CD4-positive, alpha-beta T cell (primary cell): Measurements from ENCODE around the gene HAPLN1. TPM values are rescaled to one million over a fixed set of nuclear protein-coding genes. Genes with fewer than 3 reads are reported as not detected.

Experiments
- ATAC-seq: fragments of 200-7000 bp; cut with Tn5 transposase; one replicate; pipeline ENCODE4 v1.10.0; 2022; ENCODE audit warnings: mild to moderate bottlenecking; ENCODE audit not compliant: poor library complexity
- CTCF ChIA-PET: fragments of 350-600 bp; sonication (Branson Sonifier 250); formaldehyde crosslinking; loops from one replicate; lab custom pipeline; 2021; ENCODE audit warnings: antibody characterized with exemption, inconsistent platforms; lab: Charles Lee
- POLR2A ChIA-PET: fragments of 350-600 bp; sonication (Branson Sonifier 250); formaldehyde crosslinking; loops from one replicate; lab custom pipeline; 2021; ENCODE audit warnings: antibody characterized with exemption, inconsistent platforms; lab: Charles Lee
- DNase-seq, 14 experiments: peaks; one replicate each; pipeline ENCODE4 v3.0.0-alpha.2; 2013 to 2020; ENCODE audit warnings: mixed read lengths in 2 of 14
- H3K27ac ChIP-seq, 2 donors: one replicate each; pipeline versions ENCODE4 v1.5.1 to v1.7.0; 2013; ENCODE audit warnings: low read length in 2 of 2, low read depth in 1 of 2, mild to moderate bottlenecking in 1 of 2
- H3K27me3 ChIP-seq, 2 experiments: 1 replicate in 1 of 2; 2 replicates in 1 of 2; pipeline versions ENCODE4 v1.6.1 to v1.7.0; 2013; ENCODE audit warnings: low read length in 2 of 2, control low read depth in 1 of 2, mild to moderate bottlenecking in 1 of 2, moderate library complexity in 1 of 2; ENCODE audit not compliant: insufficient read depth in 2 of 2, control insufficient read depth in 1 of 2
- H3K36me3 ChIP-seq: one replicate; pipeline ENCODE4 v1.6.1; 2013; ENCODE audit warnings: low read length, control low read depth; ENCODE audit not compliant: insufficient read depth
- H3K4me1 ChIP-seq: one replicate; pipeline ENCODE4 v1.6.1; 2013; ENCODE audit warnings: low read length, control low read depth; ENCODE audit not compliant: insufficient read depth
- H3K4me3 ChIP-seq: one replicate; pipeline ENCODE4 v1.5.1; 2013; ENCODE audit warnings: mild to moderate bottlenecking, low read length, moderate library complexity
- H3K9me3 ChIP-seq, 2 experiments: 1 replicate in 1 of 2; 2 replicates in 1 of 2; pipeline versions ENCODE4 v1.6.1 to v1.7.0; 2013; ENCODE audit warnings: low read length in 2 of 2, mild to moderate bottlenecking in 2 of 2, control low read depth in 1 of 2, moderate library complexity in 1 of 2; ENCODE audit not compliant: control insufficient read depth in 1 of 2, insufficient read depth in 1 of 2
- H3K27ac Mint-ChIP-seq: one replicate; pipeline ENCODE4 v1.8.0; 2020; ENCODE audit warnings: mixed read lengths
- H3K27me3 Mint-ChIP-seq: one replicate; pipeline ENCODE4 v1.8.0; 2021; ENCODE audit warnings: mixed read lengths
- H3K36me3 Mint-ChIP-seq: one replicate; pipeline ENCODE4 v1.8.0; 2021; ENCODE audit warnings: low read depth, mixed read lengths
- H3K4me1 Mint-ChIP-seq: one replicate; pipeline ENCODE4 v1.8.0; 2021; ENCODE audit warnings: low read depth, mixed read lengths
- H3K4me3 Mint-ChIP-seq: one replicate; pipeline ENCODE4 v1.8.0; 2020; ENCODE audit warnings: mild to moderate bottlenecking, mixed read lengths
- H3K9me3 Mint-ChIP-seq: one replicate; pipeline ENCODE4 v1.8.0; 2020; ENCODE audit warnings: mixed read lengths
- CTCF ChIP-seq: fragments of 200-600 bp; IDR thresholded peaks from one replicate; pipeline ENCODE4 v1.8.0; 2022; ENCODE audit warnings: antibody characterized with exemption, mild to moderate bottlenecking
- intact Hi-C, 2 experiments: fragments of 100-400 bp; cut with DNase I in 1 of 2; cut with micrococcal nuclease in 1 of 2; formaldehyde crosslinking; loops; one replicate each; pipeline versions ENCODE4 v1.15.1 to v1.9.0; 2023 to 2025; cut with DNase I, micrococcal nuclease
- total RNA-seq, 174 experiments: library from RNA in 2 of 174; stranded (reverse) in 2 of 174; gene quantifications; one replicate each; pipeline ENCODE4 v1.2.3 and lab custom pipeline; 2021 to 2026

HAPLN1 gene
- total RNA-seq, 2 experiments from 2014 or later = not detected

DNA sequence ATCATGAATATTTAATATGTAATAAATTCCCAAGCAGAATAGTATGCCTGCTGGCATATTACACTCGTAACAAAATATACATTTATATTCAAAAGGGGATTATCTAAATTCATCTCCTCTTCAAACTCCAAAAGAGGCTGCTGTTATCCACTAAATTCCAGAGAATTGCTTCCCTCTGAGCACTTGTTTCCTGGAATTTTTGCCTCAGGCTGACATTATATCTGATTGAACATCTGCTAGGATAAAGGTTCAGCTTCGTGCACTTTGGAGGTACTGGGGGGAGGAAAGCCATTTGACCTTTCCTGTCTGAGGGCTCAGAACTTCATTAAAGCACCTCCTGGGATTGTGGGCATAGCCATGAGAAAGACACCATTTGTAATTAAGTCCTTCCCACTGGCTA, 4.3 kb upstream of the HAPLN1 start:
- Mint-ChIP-seq H3K36me3 (no peaks in the 10 kb centered on the region), H3K4me3 (no peak overlapping the region), H3K27ac (no peak overlapping the region), H3K4me1 (peaks cover 13% of the 10 kb centered on the region), H3K27me3 (peaks cover 64% of the 10 kb centered on the region), H3K9me3 (no peaks in the 10 kb centered on the region)
- H3K4me1 ChIP-seq = peaks cover 9% of the 10 kb centered on the region
- ATAC-seq (no peak), DNase-seq (no peak)
- H3K4me3 ChIP-seq = no peak overlapping the region
- H3K36me3 ChIP-seq = no peaks in the 10 kb centered on the region
- no peak overlapping the region for H3K27ac ChIP-seq
- H3K9me3 ChIP-seq = no peaks in the 10 kb centered on the region
- TF ChIP-seq CTCF = no peak
- peaks cover 17 to 45% of the 10 kb centered on the region in 2 experiments for H3K27me3 ChIP-seq
- intact Hi-C loops = no loop called here
- ChIA-PET POLR2A (no interaction called here), CTCF (no interaction called here)

- H3K36me3 Mint-ChIP-seq = no peaks in the 10 kb centered on the region
- TF ChIP-seq CTCF = no peak
- no peak overlapping the region for H3K4me3 ChIP-seq
- DNase-seq (no peak), ATAC-seq (no peak)
- peaks cover 9% of the 10 kb centered on the region for H3K4me1 ChIP-seq
- no peaks in the 10 kb centered on the region for H3K9me3 ChIP-seq
- ChIA-PET POLR2A (no interaction called here), CTCF (no interaction called here)
- H3K27me3 Mint-ChIP-seq = peaks cover 71% of the 10 kb centered on the region
- no peaks in the 10 kb centered on the region for H3K9me3 Mint-ChIP-seq
- no peak overlapping the region for H3K27ac Mint-ChIP-seq
- no peak overlapping the region for H3K4me3 Mint-ChIP-seq
- no peak overlapping the region for H3K27ac ChIP-seq
- peaks cover 17 to 46% of the 10 kb centered on the region in 2 experiments for H3K27me3 ChIP-seq
- H3K36me3 ChIP-seq = no peaks in the 10 kb centered on the region
- intact Hi-C loops = no loop called here
- H3K4me1 Mint-ChIP-seq = peaks cover 13% of the 10 kb centered on the region
Observed at GRCh38 chr5:83724001-83724400, 3.3 kb upstream of the HAPLN1 start.

- Mint-ChIP-seq H3K27me3 (peaks cover 79% of the 10 kb centered on the region), H3K4me1 (peaks cover 13% of the 10 kb centered on the region), H3K9me3 (no peaks in the 10 kb centered on the region), H3K27ac (no peak overlapping the region), H3K4me3 (no peak overlapping the region), H3K36me3 (no peaks in the 10 kb centered on the region)
- TF ChIP-seq CTCF = no peak
- ATAC-seq = no peak
- H3K4me3 ChIP-seq = no peak overlapping the region
- ChIA-PET CTCF (no interaction called here), POLR2A (no interaction called here)
- no peaks in the 10 kb centered on the region for H3K9me3 ChIP-seq
- H3K27me3 ChIP-seq = peaks cover 17 to 55% of the 10 kb centered on the region in 2 experiments
- H3K27ac ChIP-seq = no peak overlapping the region
- no peaks in the 10 kb centered on the region for H3K36me3 ChIP-seq
- H3K4me1 ChIP-seq = peaks cover 9% of the 10 kb centered on the region
- no peak for DNase-seq
- intact Hi-C loops = no loop called here
Observed at GRCh38 chr5:83723031-83723430, 2.4 kb upstream of the HAPLN1 start.
